GM19043 (cell line): Measurements from ENCODE around the gene CXCR6.

Source experiments
- ATAC-seq: cut with Tn5 transposase; IDR thresholded peaks from one replicate; pipeline ENCODE4 v1.9.1; 2021; ENCODE audit warnings: low read depth; ENCODE audit not compliant: unreplicated experiment

CXCR6 gene

GRCh38 chr3:45966371-45966791, 23.1 kb downstream of the CXCR6 start:
- ATAC-seq, result no peak

GRCh38 chr3:45966950-45967640, 23.8 kb downstream of the CXCR6 start:
- ATAC-seq, result no peak

GRCh38 chr3:45967724-45968123, 24.5 kb downstream of the CXCR6 start:
- no peak for ATAC-seq

- ATAC-seq, result no peak
These were observed 24.9 kb downstream of the CXCR6 start for GRCh38 chr3:45968149-45968548.

- no peak for ATAC-seq
These were observed 25.4 kb downstream of the CXCR6 start for GRCh38 chr3:45968706-45969105.

- no peak for ATAC-seq
These were observed 25.9 kb downstream of the CXCR6 start for GRCh38 chr3:45969116-45969515.

GRCh38 chr3:45969953-45970352, 26.7 kb downstream of the CXCR6 start:
- ATAC-seq, result no peak

- no peak for ATAC-seq
These were observed 29.5 kb downstream of the CXCR6 start for GRCh38 chr3:45972534-45973402.

- no peak for ATAC-seq
These were observed 31.4 kb downstream of the CXCR6 start for GRCh38 chr3:45974686-45975085.

GRCh38 chr3:45975686-45976085, 32.4 kb downstream of the CXCR6 start:
- no peak for ATAC-seq

- ATAC-seq, result no peak
These were observed 33.2 kb downstream of the CXCR6 start for GRCh38 chr3:45976191-45977091.

GRCh38 chr3:45978006-45978761, 34.9 kb downstream of the CXCR6 start:
- ATAC-seq, result no peak

GRCh38 chr3:45979378-45979777, 36.1 kb downstream of the CXCR6 start:
- no peak for ATAC-seq

GRCh38 chr3:45980229-45980813, 37.1 kb downstream of the CXCR6 start:
- ATAC-seq, result no peak

GRCh38 chr3:45980819-45981218, 37.6 kb downstream of the CXCR6 start:
- no peak for ATAC-seq

GRCh38 chr3:45981346-45982074, 38.2 kb downstream of the CXCR6 start:
- no peak for ATAC-seq

GRCh38 chr3:45983770-45984169, 40.5 kb downstream of the CXCR6 start:
- ATAC-seq, result no peak

GRCh38 chr3:45984331-45985312, 41.4 kb downstream of the CXCR6 start:
- ATAC-seq, result no peak
